GM06990 (cell line): ENCODE results near the gene LPCAT4.
"Not testable (repeated sequence)": the region's sequence is repeated elsewhere in the genome, so short reads cannot be mapped to it uniquely, and the experiment has no call there.

Experiments
- DNase-seq: peaks from one replicate; pipeline ENCODE4 v3.0.0-alpha.2; 2011; ENCODE audit not compliant: insufficient read length; ENCODE audit errors: extremely low read depth
- H3K27me3 ChIP-seq: replicated peaks from 2 replicates; pipeline ENCODE4 v1.6.0; 2011; ENCODE audit warnings: low read length; ENCODE audit not compliant: control insufficient read depth, insufficient read depth
- H3K36me3 ChIP-seq: 2 replicates; pipeline ENCODE4 v1.5.1; 2011; ENCODE audit warnings: low read length; ENCODE audit not compliant: control insufficient read depth, insufficient read depth
- H3K4me3 ChIP-seq: replicated peaks from 2 replicates; pipeline ENCODE4 v1.5.1; 2011; ENCODE audit warnings: low read depth, mild to moderate bottlenecking, control low read depth, low read length
- CTCF ChIP-seq: IDR thresholded peaks from 2 replicates; pipeline ENCODE4 v1.5.1; 2011; ENCODE audit warnings: low read length, control low read depth, mild to moderate bottlenecking, inconsistent platforms; ENCODE audit not compliant: insufficient read depth, poor library complexity, severe bottlenecking

The LPCAT4 gene

DNA sequence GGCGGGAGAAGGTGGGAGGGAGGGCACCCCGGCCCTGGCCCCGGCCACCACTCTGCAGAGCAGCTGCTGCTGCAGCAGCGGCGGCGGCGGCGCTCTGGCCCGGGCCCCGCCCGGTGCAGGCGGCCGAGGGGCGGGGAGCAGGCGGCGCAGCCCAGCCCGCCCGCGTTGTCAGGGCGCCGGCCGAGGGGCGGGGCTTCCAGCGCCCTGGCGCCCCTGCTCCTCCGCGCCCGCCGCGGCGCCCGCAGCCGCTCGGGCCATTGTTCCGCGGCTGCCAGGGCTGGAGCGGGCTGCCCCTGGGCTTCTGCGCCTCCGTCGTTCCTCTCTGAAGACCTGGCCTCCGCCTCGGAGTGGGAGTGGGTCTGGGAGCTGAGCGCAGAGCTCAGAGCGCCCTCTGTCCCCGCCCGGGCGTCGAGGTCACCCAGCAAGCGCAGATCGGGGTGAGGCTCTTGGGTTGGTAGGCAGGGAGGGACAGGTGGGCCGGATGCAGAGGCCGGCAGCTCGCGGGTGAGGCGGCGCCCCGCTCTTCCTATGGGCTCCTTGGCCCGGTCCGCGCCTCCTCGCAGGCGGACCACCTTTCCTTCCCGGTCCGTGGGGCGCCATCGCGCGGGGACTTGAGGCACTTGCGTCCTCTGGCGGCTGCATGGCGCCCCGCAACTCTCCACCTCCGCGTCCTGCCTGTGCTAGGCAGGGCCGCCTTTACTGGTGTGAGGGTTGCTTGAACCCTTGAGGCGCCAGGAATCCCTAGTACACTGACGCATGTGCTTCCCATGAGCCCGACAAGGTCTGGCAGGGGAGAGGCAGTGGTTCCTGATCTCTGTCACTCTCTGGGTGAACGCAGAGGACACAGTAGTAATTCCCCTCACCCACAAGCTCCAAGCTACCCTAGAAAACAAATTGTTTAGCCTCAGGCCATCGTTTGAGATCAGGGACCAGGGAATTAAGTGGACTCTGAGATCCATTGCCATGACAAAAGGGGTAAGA is at the start of gene LPCAT4:
Gene LPCAT4 (minus strand): TSS at position 96 of the 981 bp plus-strand sequence. CDS start 96 bp downstream, outside the sequence.
- peak; percentile 95 for DNase-seq
- H3K36me3 ChIP-seq: peaks cover 4% of the 10 kb centered on the region
- H3K27me3 ChIP-seq: no peaks in the 10 kb centered on the region
- H3K4me3 ChIP-seq: peak within 1 kb of the TSS; percentile 95
- TF ChIP-seq CTCF: peak; percentile 97

GRCh38 chr15:34409511-34409910 is 42.5 kb upstream of the LPCAT4 start:
- H3K36me3 ChIP-seq, DNase-seq, H3K27me3 ChIP-seq, H3K4me3 ChIP-seq: not testable (repeated sequence)

DNA sequence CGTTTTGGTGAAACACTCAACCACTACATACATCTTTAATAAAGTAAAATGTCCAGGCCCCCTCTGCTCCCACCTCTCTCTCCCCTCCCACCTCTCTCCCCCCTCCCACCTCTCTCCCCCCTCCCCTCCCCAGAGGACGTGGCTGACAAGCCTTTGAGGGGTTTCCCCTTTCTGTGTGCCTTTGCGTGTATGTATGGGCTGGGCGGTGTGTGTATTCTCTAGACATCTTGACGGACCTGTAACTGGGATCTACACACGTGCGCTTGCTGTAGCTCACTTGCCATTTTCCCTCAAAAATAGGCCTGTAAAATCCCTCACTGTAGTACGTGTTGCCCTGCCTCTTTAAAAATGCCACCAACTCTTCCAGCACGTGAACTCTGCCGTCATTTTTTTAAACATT is 42.0 kb upstream of the LPCAT4 start:
- not testable (repeated sequence) for H3K27me3 ChIP-seq, H3K4me3 ChIP-seq, DNase-seq, H3K36me3 ChIP-seq

GRCh38 chr15:34403899-34404298 is 36.9 kb upstream of the LPCAT4 start:
- not testable (repeated sequence) for DNase-seq, H3K4me3 ChIP-seq, H3K36me3 ChIP-seq, H3K27me3 ChIP-seq

DNA sequence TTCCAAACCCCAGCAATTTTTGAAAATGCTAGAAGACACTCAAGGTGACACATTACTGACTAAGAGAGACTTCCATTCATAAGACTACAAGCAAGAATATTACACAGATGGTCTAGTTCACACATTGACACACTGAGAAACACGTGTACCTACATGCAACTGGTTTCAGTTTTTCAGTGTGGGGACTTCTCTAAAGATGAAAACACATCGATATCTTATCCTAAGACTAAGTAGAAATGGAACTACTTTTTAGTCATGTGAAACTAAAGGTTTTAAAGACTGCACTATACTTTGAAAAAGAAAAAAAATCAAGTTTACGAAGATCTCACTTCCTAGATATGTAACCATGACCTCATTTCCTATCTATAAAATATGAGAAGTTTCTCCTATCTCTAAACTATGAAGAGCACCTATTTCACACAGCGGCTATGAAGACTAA is 36.2 kb upstream of the LPCAT4 start:
- not testable (repeated sequence) for H3K4me3 ChIP-seq

DNA sequence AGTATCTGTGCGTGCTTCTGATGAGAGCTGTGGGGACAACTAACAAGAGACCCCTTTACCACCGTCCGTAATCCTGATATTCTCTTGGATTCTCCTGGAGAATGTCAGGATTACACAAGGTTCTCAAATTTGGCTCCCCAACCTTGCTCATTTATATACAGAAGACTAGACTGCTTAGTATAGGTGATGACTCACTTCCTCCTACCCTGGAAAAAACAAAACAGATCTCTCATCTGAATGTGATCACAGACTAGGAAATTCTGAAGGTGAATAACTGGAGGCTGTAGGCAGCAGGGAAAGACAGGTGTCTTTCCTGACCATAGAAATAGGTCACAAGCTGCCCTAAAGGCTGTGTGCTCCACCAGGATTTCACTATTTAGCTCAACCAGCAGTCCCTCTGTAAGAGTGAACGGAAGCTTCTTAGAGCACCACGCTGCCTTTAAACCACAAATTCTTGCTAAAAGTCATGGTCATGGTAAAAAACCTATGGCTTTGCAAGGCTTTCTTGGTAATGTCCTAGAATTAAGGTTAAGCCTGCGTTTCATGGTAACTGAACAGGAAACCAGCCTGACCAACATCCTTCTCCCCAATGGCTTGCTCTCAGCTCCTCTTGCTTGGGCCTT is 30.8 kb upstream of the LPCAT4 start:
- not testable (repeated sequence) for DNase-seq, H3K36me3 ChIP-seq, H3K4me3 ChIP-seq, H3K27me3 ChIP-seq

More for the DNA sequence above, 36.2 kb upstream of the LPCAT4 start:
- DNase-seq, H3K27me3 ChIP-seq, H3K36me3 ChIP-seq: not testable (repeated sequence)

DNA sequence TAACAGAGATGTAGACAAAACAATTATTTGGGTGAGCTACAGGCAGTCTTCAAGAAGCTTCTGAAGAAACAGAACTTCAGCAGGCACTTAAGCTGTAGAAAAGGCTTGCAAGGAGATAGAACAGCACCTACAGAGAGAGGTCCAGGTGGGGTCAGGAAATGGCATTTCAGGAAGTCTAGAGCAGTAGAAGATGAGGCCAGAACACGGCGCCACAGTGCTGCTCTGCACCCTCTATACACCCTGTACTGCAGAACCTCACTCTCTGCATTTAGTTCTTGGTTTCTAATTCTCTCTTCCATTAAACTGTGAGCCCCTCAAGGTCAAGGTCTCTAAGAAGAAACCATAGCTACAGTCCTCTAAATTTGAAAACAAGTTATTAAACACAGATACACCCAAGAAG is 26.0 kb upstream of the LPCAT4 start:
- DNase-seq, H3K4me3 ChIP-seq, H3K36me3 ChIP-seq, H3K27me3 ChIP-seq: not testable (repeated sequence)

DNA sequence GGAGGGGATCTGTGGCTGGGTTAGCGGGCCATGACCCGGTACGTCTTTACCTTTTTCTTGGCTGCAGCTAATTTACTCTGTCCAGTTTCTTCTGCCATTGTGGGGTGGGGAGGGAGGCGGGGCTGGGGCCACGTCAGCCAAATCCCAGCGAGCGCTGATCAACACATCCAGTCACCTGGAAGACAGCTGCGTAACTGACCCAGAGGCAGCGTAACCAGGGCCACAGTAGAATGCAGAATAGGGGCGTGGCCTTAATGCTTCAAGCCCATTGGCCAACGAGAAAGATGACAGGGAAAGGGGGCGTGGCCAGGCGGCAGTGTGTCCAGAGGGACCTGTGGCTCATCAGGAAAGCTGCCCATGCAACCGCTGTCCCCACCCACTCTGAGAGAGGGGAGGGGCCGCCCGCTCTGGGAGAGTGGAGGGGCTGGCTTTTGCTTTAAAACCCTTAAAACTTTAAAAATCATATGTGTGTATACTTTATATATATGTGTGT is 22.6 kb upstream of the LPCAT4 start:
- H3K36me3 ChIP-seq, H3K4me3 ChIP-seq, H3K27me3 ChIP-seq, DNase-seq: not testable (repeated sequence)

DNA sequence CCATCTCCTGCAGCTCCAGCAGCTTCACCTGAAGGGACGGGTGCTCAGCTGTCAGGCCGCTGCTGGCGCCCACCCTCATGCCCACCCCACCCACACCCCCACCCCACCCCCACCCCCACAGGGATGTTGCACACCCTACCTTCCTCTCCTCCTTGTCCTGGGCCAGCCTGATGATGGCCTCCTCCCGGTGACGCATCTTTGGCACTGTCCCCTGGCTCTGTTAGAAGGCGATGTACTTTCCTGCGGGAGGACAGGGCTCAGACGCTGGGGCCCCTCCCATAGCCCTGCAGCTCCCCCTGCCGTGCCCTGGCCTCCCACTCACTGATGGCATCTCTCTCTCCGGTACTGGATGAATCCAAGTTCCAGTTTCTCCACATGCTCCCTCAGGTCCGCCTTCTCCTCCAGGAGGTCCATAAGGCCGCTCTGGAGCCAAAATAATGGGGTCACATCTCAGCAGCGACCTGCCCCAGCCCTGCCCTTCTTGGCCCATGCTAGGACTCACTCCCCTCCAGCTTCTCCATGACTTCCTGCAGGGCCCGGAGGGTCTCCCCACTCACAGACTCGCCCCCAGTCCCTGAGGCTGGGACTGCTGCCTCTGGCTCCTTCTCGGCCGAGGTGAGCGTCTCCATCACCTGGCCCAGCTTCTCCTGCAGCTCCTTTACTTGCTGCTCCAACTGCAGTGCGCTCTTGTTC is 15.0 kb upstream of the LPCAT4 start:
- not testable (repeated sequence) for H3K36me3 ChIP-seq, DNase-seq, H3K4me3 ChIP-seq, H3K27me3 ChIP-seq

- not testable (repeated sequence) for H3K27me3 ChIP-seq, H3K4me3 ChIP-seq, DNase-seq, H3K36me3 ChIP-seq
These were observed 13.5 kb upstream of the LPCAT4 start for GRCh38 chr15:34380491-34380890.
